ENCODE results near the gene SYNE3.

Gene SYNE3, protein sequence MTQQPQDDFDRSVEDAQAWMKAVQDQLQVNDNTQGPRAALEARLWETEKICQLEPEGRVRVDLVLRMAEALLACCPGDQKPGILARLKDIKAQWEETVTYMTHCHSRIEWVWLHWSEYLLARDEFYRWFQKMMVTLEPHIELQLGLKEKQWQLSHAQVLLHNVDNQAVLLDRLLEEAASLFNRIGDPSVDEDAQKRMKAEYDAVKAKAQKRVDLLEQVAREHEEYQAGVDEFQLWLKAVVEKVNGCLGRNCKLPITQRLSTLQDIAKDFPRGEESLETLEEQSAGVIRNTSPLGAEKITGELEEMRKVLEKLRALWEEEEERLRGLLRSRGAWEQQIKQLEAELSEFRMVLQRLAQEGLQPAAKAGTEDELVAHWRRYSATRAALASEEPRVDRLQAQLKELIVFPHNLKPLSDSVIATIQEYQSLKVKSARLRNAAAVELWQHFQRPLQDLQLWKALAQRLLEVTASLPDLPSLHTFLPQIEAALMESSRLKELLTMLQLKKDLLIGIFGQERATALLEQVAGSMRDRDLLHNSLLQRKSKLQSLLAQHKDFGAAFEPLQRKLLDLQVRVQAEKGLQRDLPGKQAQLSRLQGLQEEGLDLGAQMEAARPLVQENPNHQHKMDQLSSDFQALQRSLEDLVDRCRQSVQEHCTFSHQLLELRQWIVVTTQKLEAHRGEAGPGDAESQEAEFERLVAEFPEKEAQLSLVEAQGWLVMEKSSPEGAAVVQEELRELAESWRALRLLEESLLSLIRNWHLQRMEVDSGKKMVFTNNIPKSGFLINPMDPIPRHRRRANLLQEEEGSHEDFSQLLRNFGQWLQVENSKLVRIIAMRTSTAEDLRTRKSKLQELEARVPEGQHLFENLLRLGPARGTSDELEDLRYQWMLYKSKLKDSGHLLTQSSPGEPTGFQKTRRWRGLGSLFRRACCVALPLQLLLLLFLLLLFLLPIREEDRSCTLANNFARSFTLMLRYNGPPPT

DNA sequence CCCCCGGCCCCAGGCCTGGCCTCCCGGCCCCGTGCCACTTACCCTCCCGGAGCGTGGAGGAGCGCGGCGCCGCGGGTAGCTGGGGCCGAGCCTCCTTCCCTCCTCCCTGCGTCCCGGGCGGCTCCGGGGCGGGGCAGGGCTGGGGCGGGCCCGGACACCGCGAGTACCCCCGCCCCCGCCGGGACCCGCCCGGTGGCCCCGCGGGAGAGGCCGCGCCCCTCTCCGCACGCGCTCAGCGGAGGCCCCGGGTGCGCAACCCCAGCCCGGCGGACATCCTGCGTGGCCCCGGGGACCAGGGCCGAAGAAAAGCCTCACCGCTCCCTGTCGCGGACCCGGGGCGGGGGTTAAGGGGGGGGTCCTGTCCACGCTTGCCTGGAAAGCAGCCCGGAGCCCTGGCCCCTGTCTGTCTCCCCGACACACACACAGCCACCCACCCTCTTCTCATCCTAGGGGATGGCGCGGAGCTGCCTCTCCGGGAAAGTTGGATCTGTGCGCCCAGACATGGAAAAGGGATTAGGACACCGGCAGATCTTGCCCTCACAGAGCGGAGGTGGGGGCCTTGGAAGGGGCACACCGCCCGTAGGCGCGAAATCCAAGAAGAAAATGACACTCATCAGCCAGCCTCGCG, at the start of gene SYNE3:
TSS of gene SYNE3 (minus strand) at position 97 of the 628 bp plus-strand sequence. CDS start 40,829 bp downstream, outside the sequence.
- DNase-seq: no peak

DNA sequence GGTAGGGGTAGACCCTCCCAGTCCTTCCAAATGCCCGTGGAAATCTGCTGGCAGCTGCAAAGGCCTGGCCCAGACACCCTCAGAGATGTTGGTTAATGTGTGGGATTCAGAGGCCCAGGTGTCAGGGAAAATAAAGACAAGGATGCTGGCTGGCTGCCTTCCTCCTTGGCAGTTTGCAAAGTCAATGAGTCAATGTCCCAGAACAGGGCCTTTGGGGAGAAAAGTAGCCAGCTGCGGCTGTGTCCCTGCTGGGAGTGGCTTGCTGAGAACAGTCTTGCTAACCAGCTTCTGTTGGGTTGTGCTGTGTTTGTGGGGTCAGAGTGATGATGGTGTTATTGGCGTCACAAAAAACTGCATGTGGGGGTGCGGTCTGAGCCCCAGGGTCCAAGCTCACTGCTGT, 47.6 kb upstream of the SYNE3 start:
- no peak for DNase-seq

DNA sequence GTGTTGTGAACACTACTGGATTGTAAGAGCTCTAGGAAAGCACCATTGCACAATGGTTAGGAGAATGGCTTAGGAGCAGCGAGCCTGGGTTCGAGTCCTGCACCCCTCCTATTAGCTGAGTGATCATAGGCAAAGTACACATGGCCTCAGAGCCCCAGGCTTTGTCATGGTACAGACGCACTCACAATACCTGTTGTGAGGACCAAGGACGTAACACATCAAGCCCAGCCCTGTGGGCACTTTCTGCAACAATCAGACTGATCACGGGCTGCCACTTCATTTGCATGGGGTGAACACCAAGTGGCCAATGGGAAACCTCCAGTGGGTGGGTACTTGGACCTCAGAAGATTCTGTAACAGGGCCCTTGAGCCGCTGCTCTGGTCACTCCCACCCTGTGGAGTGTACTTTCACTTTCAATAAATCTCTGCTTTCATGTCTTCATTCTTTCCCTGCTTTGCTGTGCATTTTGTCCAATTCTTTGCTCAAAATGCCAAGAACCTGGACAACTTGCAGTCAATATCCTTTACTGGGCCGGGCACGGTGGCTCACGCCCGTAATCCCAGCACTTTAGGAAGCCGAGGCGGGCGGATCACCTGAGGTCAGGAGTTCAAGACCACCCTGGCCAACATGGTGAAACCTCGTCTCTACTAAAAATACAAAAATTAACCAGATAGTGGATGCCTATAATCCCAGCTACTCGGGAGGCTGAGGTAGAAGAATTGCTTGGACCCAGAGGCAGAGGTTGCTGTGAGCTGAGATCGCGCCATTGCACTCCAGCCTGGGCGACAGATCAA, 46.6 kb upstream of the SYNE3 start:
- no peak for DNase-seq

DNA sequence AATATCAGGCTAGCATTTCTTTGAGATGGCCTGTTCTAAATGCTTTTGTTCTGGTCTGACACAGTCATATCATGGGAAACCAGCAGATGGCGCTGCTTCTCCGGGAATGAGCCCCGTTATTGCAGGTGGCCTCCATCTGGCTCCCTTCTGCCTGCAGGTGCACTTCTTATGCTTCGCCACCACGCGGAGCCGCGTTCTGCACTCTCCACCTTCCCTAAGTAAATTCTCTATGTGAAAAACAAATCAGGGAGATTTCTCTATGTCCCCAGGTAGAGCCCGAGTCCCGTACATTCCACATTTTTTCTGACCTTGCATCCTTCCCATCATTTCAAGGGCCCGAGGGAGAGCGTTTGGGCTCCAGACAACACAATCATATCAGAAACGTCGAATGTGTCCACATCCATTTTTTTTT, 44.6 kb upstream of the SYNE3 start:
- peak; percentile 66 for DNase-seq

DNA sequence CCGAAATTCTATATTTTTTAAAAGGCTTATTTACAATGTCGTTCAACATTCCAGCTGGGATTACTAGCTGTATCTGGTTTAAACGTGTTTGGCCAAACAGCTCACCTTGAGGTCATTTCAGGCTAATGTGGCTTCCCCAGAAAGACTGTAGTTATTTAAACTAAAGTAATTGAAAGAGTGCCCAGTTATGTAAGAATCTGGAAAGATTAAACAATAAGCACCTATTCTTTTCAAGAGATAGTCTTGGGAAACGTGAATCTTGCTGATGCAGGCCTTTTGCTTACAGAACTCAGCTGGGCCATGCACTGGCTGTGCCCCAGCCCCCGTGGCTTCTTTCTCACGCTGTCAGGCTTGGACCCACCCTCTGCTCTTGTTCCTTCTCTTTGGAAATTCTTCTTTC, 42.8 kb upstream of the SYNE3 start:
- no peak for DNase-seq

DNA sequence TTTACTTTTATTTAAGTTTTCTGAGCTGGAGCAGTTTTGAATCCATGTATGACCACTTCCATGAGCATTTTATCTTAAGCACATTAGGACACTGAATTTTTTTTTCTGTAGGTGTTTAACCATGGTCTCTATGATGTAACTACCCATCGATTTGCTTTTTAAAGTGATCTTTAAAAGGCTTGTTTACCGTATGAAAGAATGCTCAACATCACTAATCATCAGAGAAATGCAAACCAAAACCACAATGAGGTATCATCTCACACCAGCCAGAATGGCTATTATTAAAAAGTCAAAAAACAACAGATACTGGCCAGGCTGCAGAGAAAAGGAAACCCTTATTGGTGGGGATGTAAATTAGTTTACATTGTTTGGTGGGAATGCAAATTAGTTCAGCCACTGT, 41.4 kb upstream of the SYNE3 start:
- DNase-seq: no peak

DNA sequence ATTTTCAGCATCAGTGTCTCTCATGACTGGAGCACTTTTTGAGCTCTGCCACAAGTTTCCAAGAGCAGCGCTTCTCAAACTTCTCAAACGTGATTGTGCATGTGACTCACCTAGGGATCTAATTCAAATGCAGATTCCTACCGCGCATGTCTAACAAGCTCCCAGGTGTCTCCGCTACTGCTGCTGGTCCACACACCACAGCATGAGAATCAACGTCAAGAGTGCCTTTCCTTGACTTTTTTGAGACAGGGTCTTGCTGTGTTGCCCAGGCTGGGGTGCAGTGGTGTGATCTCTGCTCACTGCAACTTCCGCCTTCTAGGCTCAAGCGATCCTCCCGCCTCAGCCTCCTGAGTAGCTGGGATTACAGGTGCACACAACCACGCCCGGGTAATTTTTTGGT, 40.8 kb upstream of the SYNE3 start:
- no peak for DNase-seq

DNA sequence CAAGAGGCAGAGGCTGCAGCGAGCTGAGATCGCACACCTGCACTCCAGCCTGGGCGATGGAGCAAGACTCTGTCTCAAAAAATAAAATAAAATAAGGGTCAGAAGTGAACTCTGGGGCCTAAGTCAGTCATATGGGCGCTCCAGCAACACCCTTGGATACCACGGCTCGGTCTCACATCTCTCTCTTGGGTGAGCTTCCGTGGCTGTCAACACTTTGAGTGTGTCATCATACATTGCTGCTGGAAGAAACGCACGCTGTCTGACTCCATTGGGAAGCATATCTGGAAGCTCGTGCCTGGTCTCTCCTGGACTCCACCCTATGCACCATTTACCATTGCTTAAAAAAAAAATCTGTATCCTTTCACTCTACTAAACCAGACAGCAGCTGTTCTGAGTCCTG, 38.6 kb upstream of the SYNE3 start:
- DNase-seq: no peak

DNA sequence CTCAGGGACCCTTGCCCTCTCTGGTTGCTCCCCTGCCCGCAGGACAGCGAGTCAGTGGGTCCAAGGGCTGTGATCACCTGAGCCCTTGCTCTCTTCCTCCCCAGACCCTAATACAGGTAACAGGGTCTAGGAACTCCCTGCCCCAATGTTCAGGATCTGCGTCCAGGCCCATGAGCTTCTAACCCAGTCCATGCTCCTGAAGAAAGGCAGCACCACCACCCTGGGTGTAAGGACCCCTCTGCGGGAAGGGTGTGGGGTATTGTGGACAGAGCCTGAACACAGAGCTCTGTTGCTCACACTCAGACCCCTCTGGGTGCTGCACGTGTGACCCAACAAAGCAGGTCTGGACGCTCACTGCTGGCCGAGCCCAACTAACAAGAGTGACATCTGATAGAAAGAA, 36.7 kb upstream of the SYNE3 start:
- no peak for DNase-seq

DNA sequence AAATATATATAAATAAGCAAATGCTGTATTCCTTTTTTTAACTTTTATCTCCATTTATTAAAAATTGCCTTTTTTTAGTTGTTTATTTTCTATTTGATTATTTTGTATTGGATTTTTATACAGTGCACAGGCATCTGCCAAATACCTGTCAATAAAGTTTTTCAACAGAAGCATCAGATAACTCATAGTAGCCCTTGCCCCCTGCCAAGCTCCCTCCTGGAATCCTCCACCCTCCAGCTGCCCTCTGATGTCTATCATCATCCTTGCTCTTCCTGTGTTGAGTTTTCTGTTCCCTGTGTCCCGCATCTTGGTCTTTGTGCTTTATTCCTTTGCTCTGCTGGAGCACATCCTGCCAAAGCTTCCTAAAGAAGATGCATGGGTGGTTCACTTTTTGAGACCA, 35.0 kb upstream of the SYNE3 start:
- no peak for DNase-seq

DNA sequence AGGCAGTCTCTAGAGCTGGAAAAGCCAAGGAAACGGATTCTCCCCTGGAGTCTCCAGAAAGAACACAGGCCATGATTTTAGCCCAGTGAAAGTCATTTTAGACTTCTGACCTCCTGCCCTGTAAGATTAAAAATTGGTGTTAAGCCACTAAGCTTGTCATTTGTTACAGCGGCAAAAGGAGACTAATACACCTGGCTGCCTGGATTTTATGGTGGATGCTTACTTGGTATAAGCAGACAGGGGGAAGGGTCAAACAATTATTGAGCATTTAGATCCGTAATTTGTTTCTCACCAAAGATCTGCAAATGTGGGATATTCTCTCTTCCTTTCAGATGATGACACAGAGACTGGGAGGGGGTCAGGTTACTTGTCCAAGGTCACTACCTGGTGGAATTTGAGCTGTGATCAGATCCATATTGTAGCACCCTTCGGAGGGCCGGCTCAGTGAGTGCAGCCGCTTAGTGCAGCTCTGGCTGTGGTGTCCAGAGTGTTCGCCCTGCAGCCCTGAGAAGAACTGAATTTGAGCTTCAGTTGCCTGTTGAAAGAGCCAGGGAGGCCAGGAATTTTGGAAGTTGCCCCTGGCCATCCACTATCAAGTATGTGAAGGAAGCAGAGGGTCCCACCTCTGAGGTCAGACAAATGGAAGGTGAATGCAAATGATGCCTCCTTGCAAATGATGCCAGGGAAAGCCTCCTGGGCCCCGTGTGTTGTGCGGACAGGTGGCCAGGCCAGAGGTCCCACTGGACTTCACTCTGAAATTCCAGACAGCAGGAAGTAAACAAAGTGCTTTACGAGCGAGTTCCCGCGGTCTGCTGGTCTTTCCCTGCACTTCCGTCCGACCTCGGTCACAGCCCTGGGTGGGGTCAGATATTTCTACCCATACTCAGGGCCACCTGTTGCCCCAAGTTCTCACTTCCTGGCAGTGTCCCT, 33.5 kb upstream of the SYNE3 start:
- no peak for DNase-seq

DNA sequence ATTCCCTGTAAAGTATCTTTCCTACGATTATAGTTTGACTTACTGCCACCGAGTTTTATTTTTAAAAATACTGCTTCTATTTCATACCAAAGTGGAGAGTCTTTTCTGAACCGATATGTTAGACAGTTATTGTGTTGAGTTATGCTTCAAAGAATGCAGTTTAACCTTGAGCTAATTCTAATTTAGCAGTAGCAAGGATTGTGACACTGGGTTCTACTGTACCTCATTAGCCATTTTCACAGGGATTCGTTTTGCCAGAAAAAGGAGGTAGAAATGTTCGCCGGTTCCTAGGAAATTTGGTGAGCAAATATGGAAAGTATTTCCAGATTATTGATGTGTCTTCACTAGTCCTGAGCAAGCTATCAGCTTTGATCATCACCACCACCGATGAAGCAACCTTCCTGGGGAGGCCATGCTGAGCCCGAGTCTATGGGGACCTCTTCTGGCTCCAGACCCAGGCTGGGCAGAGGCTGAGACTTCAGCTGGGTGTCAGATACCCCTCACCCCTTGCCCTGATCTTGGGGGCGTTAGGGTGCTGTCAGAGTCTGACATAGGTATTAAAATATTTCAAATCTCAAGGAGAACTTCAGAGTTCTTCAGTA, 32.0 kb upstream of the SYNE3 start:
- no peak for DNase-seq

DNA sequence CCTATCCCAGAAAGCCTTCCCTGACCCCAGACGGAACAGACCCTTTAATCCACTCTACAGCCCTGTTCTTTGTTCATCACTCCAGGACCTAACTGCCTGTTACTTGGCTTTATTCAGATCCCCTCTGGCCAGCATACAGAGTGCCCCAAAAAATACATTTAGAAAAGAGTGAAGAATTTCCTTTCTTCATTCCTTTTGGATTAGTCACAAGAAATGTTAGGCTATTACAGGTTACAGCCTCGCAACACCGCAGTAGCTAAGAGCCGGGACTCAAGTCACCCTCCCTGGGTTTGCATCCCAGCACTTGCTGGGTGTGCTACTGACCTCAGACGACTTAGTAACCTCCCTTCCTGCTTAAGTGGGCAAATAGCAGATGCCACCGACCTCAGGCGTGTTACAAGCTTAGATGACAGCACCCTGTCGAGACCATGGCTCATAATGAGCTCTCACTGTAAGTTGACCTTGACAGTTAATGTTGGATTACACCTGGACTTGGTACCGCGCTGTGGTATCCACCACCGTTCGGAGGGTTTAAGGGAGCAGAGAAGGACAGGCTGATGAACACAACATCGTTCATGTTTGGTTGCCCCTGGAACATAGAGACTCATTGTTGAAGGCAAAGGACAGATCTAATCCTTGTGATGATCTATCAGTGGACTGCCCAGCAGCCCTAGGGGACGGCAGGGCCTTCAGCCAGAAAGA, 31.3 kb upstream of the SYNE3 start:
- DNase-seq: no peak

DNA sequence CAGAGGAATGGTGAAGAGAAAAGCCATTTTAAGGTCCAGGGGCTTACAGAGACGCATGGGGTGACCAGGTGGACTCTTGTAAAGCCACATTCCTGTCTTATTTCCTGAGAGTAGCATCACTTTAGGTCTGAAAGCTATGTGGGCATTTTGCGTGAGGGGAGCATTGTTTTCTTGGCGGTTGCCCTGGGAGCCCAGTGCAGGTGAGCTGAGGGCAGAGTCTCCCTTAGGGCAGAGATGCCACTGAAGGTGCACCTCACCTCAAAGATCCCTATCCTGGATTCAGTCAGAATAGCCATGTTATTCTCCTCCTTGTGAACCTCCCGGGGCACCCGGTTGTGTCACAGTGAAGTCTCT, 30.8 kb upstream of the SYNE3 start:
- no peak for DNase-seq

DNA sequence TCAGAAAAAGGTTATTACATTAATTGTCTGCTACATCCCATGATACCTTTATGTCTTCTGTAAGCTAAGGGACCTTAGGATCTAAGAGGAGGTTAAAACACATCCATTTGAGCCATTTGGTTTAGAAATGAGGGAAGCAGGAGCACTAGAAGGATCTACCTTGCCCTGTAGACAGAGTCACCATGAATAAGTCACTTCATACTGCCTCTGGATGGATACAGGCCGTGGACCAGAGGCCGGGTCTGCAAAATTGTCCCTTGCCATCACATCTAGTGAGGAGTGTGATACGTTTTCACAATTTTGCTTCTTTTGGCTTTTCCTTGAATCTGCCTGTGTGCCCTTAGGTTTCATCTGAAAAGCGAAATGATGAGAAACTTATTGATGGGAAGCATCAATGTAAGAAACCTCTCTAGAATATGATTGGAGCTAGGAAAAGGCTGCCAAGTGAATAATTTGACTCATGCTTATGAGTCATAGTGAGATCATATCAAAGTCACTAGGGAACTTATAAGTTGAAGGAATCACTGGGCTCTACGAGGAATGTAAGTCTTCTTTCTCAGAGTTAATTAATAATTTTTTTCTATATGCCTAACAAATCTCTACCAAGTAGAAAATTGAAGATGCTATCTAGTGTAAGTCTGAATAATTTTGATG, 29.2 kb upstream of the SYNE3 start:
- no peak for DNase-seq

DNA sequence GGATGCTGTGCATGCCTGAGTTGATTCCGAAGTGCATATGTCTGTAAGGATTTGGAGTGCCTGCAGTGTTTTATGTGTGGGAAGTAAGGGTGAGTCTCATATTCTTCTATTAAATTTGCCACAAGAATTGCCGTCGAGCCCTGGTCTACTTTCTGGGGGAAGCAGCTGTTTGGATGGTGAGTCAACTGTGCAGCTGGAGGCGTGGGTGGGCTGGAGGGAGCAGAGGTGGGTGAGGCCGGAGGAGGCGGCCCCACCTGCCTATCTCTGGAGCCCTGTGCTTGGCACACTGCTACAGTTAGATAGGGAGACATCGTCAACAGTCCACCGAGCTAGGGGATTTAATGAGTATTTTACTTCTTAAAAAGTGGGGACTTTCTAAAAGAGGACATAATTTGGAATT, 28.1 kb upstream of the SYNE3 start:
- no peak for DNase-seq

DNA sequence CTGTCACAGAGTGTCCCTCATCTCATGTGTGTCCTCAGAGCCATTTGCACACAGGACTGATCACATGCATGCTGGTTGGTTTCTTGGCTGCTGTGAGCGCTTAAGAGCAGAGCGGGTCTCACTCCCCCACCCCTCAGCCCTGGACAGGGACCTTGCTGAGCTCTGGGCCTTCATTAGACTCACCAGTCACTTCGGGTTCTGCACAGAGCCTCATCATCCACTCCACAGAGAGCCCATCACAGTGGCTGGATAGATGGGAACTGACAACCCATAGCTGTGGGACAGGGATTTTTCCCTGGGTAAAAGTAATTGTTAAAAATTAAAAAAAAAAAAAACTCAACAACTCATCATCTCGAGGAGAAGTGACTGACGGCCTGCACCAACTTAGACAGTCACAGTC, 26.6 kb upstream of the SYNE3 start:
- no peak for DNase-seq

DNA sequence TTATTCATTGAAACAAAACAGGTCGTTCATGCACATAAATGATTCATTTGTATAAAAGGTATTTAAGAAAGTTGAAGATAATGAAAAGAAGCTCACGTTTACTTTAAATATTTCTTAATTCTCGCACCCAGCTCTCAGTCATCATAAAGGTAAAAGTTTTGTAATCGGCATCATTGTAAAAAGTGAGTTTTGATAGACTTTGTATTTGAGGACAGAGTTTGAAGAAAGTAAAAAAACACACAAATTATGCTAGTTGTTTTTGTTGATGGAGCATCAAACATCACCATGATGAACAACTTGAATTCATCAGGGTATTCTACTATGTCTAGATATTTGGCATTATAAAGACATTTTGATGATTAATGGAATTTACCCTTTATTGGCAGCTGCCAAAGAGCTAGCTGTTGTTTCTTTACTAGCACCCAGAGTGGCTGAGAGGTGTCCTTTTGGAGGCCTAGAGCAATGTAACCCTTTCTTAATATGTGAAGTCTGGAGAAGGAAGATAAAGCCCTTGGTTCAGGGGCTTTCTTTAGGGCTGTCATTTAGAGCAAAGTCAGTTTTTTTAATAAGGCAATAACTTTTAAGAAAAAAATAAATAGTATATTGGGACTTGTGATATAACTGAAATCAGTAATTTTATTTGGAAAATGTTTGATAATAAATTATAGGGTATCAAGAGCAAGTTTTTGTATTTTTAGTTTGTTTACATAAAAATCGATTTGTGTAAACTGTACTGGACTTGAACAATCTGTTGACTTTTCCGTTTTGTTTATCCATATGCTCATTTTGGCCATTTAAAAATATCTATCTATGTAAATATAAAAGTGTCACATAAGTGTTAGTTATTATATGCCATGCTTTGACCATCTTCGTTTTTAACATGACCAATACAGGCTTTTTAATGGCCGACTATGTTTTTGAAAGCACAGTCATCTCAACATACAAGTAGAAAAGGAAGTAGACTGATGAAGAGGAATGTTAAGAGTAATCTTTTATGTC, 25.8 kb upstream of the SYNE3 start:
- no peak for DNase-seq

DNA sequence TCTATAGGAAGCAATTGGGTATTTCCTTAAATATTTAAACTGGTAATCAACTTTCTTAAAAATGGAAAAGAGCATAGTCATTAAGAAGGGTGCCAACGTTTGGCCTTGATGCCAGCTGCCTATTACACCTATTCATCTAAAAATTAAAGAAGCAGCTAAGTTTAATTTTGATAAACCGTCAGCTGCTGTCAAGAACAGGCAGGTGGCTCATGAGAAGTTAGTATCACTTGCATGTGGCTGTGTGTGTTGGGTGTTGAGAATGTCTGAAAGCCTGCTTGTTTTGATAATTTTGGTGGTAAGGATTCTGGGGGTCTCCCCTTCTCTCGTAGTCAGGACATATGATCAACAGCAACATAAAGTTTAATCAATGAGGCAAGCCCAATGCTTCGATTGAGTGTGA, 24.9 kb upstream of the SYNE3 start:
- no peak for DNase-seq

Measured in NCI-H2029 (cell line).